OCI-LY7 (cell line): ENCODE results near the gene ZNF750. TPM values are rescaled to one million over a fixed set of nuclear protein-coding genes. Genes with fewer than 3 reads are reported as not detected.
A peak's percentile ranks its signal among the peaks of the same experiment; 100 is the strongest.

Experiments
- BruUV-seq: library from RNA; stranded (reverse); fragments of 400-500 nt; replicated peaks from 2 replicates; lab custom pipeline; 2021; lab: Mats Ljungman, UMichigan
- CTCF ChIA-PET: fragments of 300-600 bp; sonication (Branson Sonifier 250); formaldehyde crosslinking; loops from one replicate; lab custom pipeline; 2022; ENCODE audit warnings: antibody characterized with exemption; ENCODE audit not compliant: unreplicated experiment; lab: Charles Lee
- POLR2A ChIA-PET: fragments of 300-600 bp; sonication (Branson Sonifier 250); formaldehyde crosslinking; loops from one replicate; lab custom pipeline; 2022; ENCODE audit warnings: antibody characterized with exemption; lab: Charles Lee
- DNase-seq: peaks from one replicate; pipeline ENCODE4 v3.0.0-alpha.2; 2015; ENCODE audit warnings: low spot score
- H2AFZ ChIP-seq: fragments of 200-600 bp; sonication (generic), shearing (Covaris generic); 2 replicates; pipeline ENCODE4 v1.6.1; 2014; ENCODE audit warnings: mild to moderate bottlenecking, antibody characterized with exemption, low read length, moderate library complexity
- H3K27ac ChIP-seq: fragments of 200-600 bp; sonication (generic); 2 replicates; pipeline ENCODE4 v1.5.1; 2014; ENCODE audit warnings: mixed run types, low read depth, mild to moderate bottlenecking, moderate library complexity, low read length, inconsistent platforms; ENCODE audit not compliant: poor library complexity, severe bottlenecking
- H3K36me3 ChIP-seq: fragments of 200-600 bp; sonication (generic); 2 replicates; pipeline ENCODE4 v1.6.1; 2014; ENCODE audit warnings: mild to moderate bottlenecking, antibody characterized with exemption, low read length, moderate library complexity, mixed read lengths; ENCODE audit not compliant: insufficient read depth
- H3K4me1 ChIP-seq: fragments of 200-600 bp; sonication (generic); 2 replicates; pipeline ENCODE4 v1.5.1; 2014; ENCODE audit warnings: mild to moderate bottlenecking, low read length; ENCODE audit not compliant: insufficient read depth, poor library complexity, severe bottlenecking
- H3K4me2 ChIP-seq: fragments of 200-600 bp; sonication (generic); 2 replicates; pipeline ENCODE4 v1.6.1; 2014; ENCODE audit warnings: mild to moderate bottlenecking, low read length
- H3K4me3 ChIP-seq: fragments of 200-600 bp; sonication (generic); 2 replicates; pipeline ENCODE4 v1.5.1; 2014; ENCODE audit warnings: mild to moderate bottlenecking, low read depth, low read length; ENCODE audit not compliant: poor library complexity, severe bottlenecking
- H3K79me2 ChIP-seq: fragments of 200-600 bp; sonication (generic); 2 replicates; pipeline ENCODE4 v1.6.1; 2016; ENCODE audit warnings: low read depth, mild to moderate bottlenecking, low read length, moderate library complexity, mixed read lengths; ENCODE audit not compliant: insufficient read depth
- H3K9me2 ChIP-seq: fragments of 200-600 bp; sonication (generic); 2 replicates; pipeline ENCODE4 v1.6.1; 2016; ENCODE audit warnings: mild to moderate bottlenecking, low read length, mixed read lengths; ENCODE audit not compliant: insufficient read depth
- H3K9me3 ChIP-seq: fragments of 200-600 bp; sonication (generic); 2 replicates; pipeline ENCODE4 v1.6.1; 2014; ENCODE audit warnings: mild to moderate bottlenecking, mixed run types, low read length, mixed read lengths
- H4K20me1 ChIP-seq: fragments of 200-600 bp; sonication (generic); 2 replicates; pipeline ENCODE4 v1.6.1; 2014; ENCODE audit warnings: mild to moderate bottlenecking, antibody characterized with exemption, low read length, moderate library complexity, mixed read lengths; ENCODE audit not compliant: insufficient read depth
- CTCF ChIP-seq: fragments of 200-600 bp; sonication (generic); conservative IDR thresholded peaks from 2 replicates; pipeline ENCODE4 v1.5.1; 2014; ENCODE audit warnings: mild to moderate bottlenecking, antibody characterized with exemption, low read length, moderate library complexity, mixed read lengths
- EZH2phosphoT487 ChIP-seq: fragments of 200-600 bp; sonication (generic); IDR thresholded peaks from 2 replicates; pipeline ENCODE4 v1.6.1; 2018; ENCODE audit warnings: low read depth, borderline replicate concordance, mild to moderate bottlenecking, mixed run types, antibody characterized with exemption, low read length, moderate library complexity, mixed read lengths
- intact Hi-C: fragments of 100-400 bp; cut with micrococcal nuclease; formaldehyde crosslinking; loops from one replicate; pipeline ENCODE4 v1.10.0; 2022; ENCODE audit not compliant: unreplicated experiment
- total RNA-seq, 2 experiments: library from RNA; depleted of rRNA in 1 of 2; stranded (reverse); fragments of >200 nt in 1 of 2; shearing (Covaris generic) in 1 of 2; gene quantifications; 2 replicates each; pipeline ENCODE4 v1.2.3, GENCODE V29; 2014 to 2022

Gene ZNF750
- total RNA-seq, 2 experiments from 2014 or later, result not detected

DNA sequence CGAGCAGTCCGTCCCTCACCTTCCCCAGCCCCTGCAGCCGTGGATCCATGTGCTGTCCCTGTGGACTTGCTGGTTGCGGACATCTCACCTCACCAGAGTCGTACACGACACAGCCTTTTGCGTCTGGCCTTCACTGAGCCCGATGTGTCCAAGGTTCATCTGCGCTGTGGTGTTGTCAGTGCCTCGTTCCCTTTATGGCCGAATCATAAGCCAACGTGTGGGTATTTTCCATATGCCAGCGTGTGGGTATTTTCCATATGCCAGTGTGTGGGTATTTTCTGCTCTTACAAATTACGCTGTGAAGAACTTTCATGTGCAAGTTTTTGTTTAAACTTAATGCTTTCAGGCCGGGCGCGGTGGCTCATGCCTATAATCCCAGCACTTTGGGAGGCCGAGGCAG lies 56.3 kb downstream of the ZNF750 start:
- Histone ChIP-seq H3K27ac (no peak overlapping the region), H3K4me2 (no peak overlapping the region), H4K20me1 (no peaks in the 10 kb centered on the region), H2AFZ (no peak overlapping the region), H3K4me3 (no peak overlapping the region), H3K9me3 (no peaks in the 10 kb centered on the region), H3K4me1 (peaks cover 37% of the 10 kb centered on the region), H3K36me3 (peaks cover 55% of the 10 kb centered on the region), H3K79me2 (peaks cover 4% of the 10 kb centered on the region; the same call in 1 of the 2 replicates), H3K9me2 (no peaks in the 10 kb centered on the region)
- ChIA-PET POLR2A (no interaction called here), CTCF (no interaction called here)
- intact Hi-C loops, result loop anchor here (2.0 kb wide), 1 partner anchor 293 kb away; no protein-coding TSS in a partner anchor
- DNase-seq, result no peak
- TF ChIP-seq EZH2phosphoT487, result no peak
- no peak for TF ChIP-seq CTCF
- no TSS peak for BruUV-seq

- ChIA-PET POLR2A (no interaction called here), CTCF (no interaction called here)
- H3K9me3 ChIP-seq, result no peaks in the 10 kb centered on the region
- no peak overlapping the region for H3K4me2 ChIP-seq
- H3K9me2 ChIP-seq, result no peaks in the 10 kb centered on the region
- no peaks in the 10 kb centered on the region for H3K79me2 ChIP-seq
- TF ChIP-seq CTCF (no peak), EZH2phosphoT487 (no peak)
- H2AFZ ChIP-seq, result no peak overlapping the region
- no peaks in the 10 kb centered on the region for H4K20me1 ChIP-seq
- H3K36me3 ChIP-seq, result peaks cover 52% of the 10 kb centered on the region
- peaks cover 29% of the 10 kb centered on the region for H3K4me1 ChIP-seq
- no peak overlapping the region for H3K4me3 ChIP-seq
- H3K27ac ChIP-seq, result no peak overlapping the region
- DNase-seq, result no peak
- no TSS peak for BruUV-seq
- intact Hi-C loops, result loop anchor here (1.0 to 2.0 kb wide), 3 partner anchors 133 to 294 kb away; no protein-coding TSS in a partner anchor
Measured at GRCh38 chr17:82782657-82783207, 57.1 kb downstream of the ZNF750 start.

DNA sequence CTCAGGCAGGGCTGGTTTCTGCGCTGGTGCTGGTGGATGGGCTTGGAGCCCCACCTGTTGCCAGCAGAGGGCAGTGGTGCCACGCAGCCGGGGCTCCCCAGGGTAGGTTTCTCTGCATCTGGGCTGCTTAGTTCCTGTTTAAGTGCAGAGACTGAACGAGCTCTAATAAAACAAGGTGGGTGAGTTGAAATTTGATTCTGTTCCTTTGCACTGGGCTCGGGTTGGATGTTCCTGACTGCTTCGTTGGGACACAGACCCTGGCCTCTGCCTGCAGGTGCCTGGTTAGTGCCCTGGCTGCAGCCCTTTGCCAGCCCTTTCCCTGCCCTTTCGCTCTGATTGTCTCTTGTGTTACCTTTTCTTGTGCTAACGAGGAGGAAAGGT lies 57.9 kb downstream of the ZNF750 start:
- Histone ChIP-seq H3K27ac (peak overlapping the region; percentile 36), H3K9me3 (no peaks in the 10 kb centered on the region), H3K4me3 (no peak overlapping the region), H2AFZ (no peak overlapping the region), H4K20me1 (no peaks in the 10 kb centered on the region), H3K79me2 (no peaks in the 10 kb centered on the region), H3K36me3 (peaks cover 58% of the 10 kb centered on the region), H3K4me2 (peak overlapping the region; percentile 26; the same call in 1 of the 2 replicates), H3K4me1 (peaks cover 21% of the 10 kb centered on the region), H3K9me2 (no peaks in the 10 kb centered on the region)
- ChIA-PET POLR2A (interaction anchor here (1.0 kb wide), 1 partner anchor 133 kb away, joined by 5 read pairs; no protein-coding TSS in a partner anchor), CTCF (interaction anchor here (0.5 to 2.1 kb wide), 5 partner anchors 52 to 411 kb away, joined by 3 to 11 read pairs (median 3); no protein-coding TSS in a partner anchor)
- no TSS peak for BruUV-seq
- TF ChIP-seq CTCF (peak; percentile 100), EZH2phosphoT487 (no peak)
- intact Hi-C loops, result loop anchor here (1.0 to 2.0 kb wide), 3 partner anchors 133 to 295 kb away; no protein-coding TSS in a partner anchor
- peak; percentile 92 for DNase-seq
